ENCODE measurements around the gene MAPK8IP3.
"Not testable (repeated sequence)": the region's sequence is repeated elsewhere in the genome, so short reads cannot be mapped to it uniquely, and the experiment has no call there.

Gene MAPK8IP3

GRCh38 chr16:1784977-1785845, 79.2 kb downstream of the MAPK8IP3 start:
- DNase-seq = no peak

DNA sequence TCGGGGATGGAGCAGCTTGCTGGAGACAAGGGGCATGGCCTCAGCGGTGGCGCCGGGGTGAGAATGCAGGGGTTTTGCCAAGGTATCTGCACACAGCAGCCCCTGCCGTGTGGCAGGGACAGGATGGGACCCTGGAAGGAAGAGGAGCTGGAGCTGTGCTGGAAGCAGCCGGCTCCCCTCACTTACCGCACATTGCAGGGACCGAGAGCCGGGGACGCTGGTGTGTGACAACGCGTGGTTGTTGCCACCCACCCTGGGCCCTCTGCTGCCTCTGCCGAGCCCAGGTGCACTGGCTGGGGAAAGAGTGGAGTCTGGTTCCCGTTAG, 79.8 kb downstream of the MAPK8IP3 start:
- no peak for DNase-seq

GRCh38 chr16:1786242-1787055, 80.5 kb downstream of the MAPK8IP3 start:
- DNase-seq = no peak

DNA sequence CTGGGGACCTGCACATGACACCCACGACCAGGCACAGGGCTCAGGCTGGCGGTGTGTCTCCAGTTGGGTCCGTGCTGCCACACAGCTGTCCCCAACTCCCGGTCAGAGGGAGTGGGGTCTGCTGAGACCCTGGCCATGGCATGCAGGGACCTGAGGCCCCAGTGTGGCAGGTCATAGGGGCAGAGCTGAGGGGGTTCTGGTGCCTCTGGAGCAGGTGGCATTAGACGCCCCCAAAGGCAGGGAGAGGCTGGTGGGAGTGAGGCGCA, 81.0 kb downstream of the MAPK8IP3 start:
- no peak for DNase-seq

GRCh38 chr16:1787322-1788094, 81.5 kb downstream of the MAPK8IP3 start:
- no peak for DNase-seq

DNA sequence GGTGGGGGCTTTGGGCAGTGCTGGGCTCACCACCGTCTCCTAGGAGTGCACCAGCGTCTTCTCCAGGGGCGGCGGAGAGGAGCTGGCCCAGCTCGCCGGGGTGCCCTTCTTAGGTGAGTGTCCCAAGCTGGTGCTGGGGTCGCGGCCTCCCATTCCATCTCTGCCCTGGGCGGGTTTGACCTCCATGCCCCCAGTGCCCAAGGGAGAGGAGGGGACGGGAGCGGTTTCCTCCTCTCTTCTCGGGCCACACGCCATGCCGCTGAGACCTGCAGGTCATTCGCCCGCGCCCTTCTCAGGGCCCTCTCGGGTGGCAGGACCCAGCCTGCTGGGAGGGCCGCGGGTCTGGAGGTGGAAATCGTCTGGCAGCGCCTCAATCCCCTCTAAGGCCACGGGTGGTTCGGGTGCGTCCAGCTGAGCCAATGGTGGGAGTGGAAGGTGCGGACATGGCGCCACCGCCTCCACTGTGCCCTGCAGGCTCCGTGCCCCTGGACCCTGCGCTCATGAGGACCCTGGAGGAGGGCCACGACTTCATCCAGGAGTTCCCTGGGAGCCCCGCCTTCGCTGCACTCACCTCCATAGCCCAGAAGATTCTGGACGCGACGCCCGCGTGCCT, 82.2 kb downstream of the MAPK8IP3 start:
- no peak for DNase-seq

- DNase-seq = no peak
These were observed 82.7 kb downstream of the MAPK8IP3 start for GRCh38 chr16:1788708-1789100.

GRCh38 chr16:1789643-1790045, 83.6 kb downstream of the MAPK8IP3 start:
- no peak for DNase-seq

DNA sequence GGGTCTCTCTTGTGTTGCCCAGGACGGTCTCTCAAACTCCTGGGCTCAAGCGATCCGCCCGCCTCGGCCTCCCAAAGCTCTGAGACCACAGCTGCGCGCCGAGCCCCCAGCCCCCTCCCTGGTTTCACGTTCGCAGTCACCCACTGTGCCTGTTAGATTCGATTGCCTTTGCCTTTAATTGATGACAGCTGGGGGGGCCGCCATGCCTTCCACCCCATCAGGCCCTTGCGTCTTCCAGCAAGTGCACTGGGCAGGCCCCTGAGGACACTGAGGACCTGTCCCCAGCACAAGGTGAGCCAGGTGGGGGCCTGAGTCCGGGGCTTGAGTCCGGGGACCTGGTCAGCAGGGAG, 84.2 kb downstream of the MAPK8IP3 start:
- no peak for DNase-seq

DNA sequence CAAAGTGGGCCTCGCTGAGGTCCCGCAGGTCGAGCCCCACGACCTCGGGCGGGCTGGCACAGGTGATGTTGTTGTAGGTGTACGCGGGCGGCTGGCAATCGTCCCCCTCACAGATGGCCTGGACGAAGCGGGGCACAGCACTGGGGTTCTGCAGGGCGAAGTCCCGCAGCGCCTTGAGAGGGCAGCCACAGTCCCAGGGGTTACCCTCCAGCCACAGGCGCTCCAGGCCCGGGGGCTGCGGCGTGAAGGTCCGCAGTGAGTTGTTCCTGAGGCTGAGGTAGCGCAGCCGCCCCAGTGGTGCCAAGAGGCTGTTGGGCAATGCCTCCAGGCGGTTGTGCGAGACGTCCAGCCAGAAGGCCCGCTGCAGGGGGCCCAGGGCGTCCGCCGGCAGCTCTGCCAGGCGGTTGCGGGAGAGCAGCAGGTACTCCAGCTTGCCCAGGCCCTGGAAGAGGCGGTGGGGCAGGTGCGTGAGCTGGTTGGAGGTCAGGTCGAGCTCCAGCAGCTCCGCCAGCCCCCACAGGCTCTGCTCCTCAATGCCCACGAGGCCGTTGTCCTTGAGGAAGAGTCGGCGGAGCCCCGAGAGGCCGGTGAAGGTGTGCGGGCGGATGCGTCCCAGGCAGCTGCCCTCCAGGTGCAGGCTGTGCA, 84.7 kb downstream of the MAPK8IP3 start:
- DNase-seq = no peak

GRCh38 chr16:1791256-1791942, 85.4 kb downstream of the MAPK8IP3 start:
- no peak for DNase-seq

GRCh38 chr16:1791943-1792812, 86.2 kb downstream of the MAPK8IP3 start:
- no peak for DNase-seq

- no peak for DNase-seq
These were observed 87.0 kb downstream of the MAPK8IP3 start for GRCh38 chr16:1792836-1793577.

DNA sequence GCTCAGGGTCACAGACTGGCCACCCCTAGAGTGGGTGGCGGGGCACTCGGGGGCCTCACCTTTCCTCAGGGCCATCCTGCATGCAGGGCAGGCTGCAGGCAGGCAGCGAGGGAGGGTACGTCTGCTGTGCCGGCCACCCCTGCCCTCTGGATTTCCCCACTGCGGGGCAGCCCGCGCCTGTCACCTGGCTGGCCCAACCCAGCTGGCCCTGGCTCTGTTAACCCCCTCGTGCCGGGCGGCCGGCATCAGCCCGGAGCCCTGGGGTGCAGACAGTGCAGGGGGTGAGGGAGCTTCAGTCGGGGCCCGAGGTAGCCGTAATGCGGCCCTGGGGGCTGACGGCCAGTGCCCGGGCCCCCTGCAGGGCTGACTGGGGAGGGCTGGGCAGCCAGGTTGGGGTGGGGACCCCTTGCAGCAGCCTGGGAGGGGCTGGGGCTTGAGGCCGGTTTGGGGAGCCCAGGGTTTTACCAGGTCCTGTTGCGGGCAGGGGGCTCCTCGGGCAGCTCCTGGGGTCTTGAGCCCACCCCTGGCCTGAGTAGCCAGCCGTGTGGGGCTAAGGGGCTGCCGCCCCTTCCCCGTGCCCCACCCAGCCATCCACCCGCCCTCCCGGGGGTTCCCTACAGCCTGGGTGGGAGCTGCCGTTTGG, 87.7 kb downstream of the MAPK8IP3 start, which contains the start of gene IGFALS:
TSS of gene IGFALS (minus strand) at position 128 of the 643 bp plus-strand sequence. CDS start at position 75, 53 bp downstream.
- DNase-seq = no peak

- DNase-seq = no peak
These were observed 88.4 kb downstream of the MAPK8IP3 start for GRCh38 chr16:1794221-1794871.

DNA sequence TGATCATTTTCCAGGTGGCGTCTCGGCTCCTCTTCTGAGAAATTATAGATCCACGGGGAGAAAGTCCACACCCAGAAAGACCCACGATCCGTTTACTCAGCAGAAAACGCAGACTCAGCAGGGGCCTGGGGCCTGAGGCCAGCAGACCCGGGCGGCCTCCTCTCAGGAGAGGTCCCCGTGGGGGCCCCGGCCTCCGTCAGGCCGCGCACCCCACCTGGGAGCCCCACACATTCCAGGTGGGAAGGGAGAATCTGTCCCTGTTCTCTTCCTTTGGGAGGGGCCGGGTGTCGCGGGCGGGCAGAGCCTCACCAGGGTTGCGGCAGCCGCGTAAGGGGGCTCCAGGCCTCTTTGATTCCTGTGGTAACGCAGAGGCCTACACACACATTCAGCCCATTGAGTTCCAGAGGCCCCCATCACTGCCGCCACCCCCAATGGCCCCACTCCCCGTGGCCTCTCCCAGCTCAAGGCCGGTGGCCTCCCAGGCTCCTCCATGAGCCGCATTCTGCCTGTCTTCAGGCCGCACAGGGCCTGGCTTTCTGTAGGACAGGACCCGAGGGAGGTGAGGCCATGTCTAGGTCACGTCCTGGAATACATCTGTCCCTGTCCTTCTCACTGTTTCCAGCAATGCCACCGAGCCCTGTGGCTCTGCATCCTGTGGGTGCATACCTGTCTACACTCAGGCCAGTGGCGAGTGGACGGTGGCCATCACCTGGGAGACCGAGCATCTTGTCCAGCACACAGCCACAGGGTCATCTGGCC, 89.1 kb downstream of the MAPK8IP3 start:
- no peak for DNase-seq

GRCh38 chr16:1799263-1799662, 93.3 kb downstream of the MAPK8IP3 start:
- DNase-seq = not testable (repeated sequence)

Data from hypothalamus (tissue), 51 donors.